SK-N-SH (cell line): Measurements from ENCODE around the gene PDZD2.

ENCODE experiments used
- EP300 ChIP-seq, 2 experiments: IDR thresholded peaks; 2 replicates each; pipeline versions ENCODE4 v1.4.0 to v1.6.1; 2012; ENCODE audit warnings: borderline replicate concordance in 1 of 2, low read depth in 1 of 2, low read length in 1 of 2
- EZH2phosphoT487 ChIP-seq: fragments of 200-600 bp; sonication (generic); IDR thresholded peaks from 2 replicates; pipeline ENCODE4 v1.6.1; 2017; ENCODE audit warnings: low read depth, mixed run types, mild to moderate bottlenecking, antibody characterized with exemption, moderate library complexity, borderline replicate concordance
- GABPA ChIP-seq: IDR thresholded peaks from 2 replicates; pipeline ENCODE4 v1.4.0; 2012; ENCODE audit warnings: low read depth, mild to moderate bottlenecking
- RAD21 ChIP-seq: IDR thresholded peaks from 2 replicates; pipeline ENCODE4 v1.6.1; 2012; ENCODE audit warnings: mild to moderate bottlenecking, low read length
- TCF12 ChIP-seq: IDR thresholded peaks from 2 replicates; pipeline ENCODE4 v1.4.0; 2012
- TF ChIP-seq, protein P1 (sequence below): fragments of 200-600 bp; sonication (generic); IDR thresholded peaks from 2 replicates; pipeline ENCODE4 v1.6.1; 2017; ENCODE audit warnings: antibody characterized with exemption, mild to moderate bottlenecking, moderate library complexity
- TF ChIP-seq, protein P2 (sequence below): IDR thresholded peaks from 2 replicates; pipeline ENCODE4; 2012

GRCh38 chr5:32020271-32020670 lies 381.3 kb downstream of the PDZD2 start:
- TF ChIP-seq RAD21, result no peak
- TF ChIP-seq, protein P1, sequence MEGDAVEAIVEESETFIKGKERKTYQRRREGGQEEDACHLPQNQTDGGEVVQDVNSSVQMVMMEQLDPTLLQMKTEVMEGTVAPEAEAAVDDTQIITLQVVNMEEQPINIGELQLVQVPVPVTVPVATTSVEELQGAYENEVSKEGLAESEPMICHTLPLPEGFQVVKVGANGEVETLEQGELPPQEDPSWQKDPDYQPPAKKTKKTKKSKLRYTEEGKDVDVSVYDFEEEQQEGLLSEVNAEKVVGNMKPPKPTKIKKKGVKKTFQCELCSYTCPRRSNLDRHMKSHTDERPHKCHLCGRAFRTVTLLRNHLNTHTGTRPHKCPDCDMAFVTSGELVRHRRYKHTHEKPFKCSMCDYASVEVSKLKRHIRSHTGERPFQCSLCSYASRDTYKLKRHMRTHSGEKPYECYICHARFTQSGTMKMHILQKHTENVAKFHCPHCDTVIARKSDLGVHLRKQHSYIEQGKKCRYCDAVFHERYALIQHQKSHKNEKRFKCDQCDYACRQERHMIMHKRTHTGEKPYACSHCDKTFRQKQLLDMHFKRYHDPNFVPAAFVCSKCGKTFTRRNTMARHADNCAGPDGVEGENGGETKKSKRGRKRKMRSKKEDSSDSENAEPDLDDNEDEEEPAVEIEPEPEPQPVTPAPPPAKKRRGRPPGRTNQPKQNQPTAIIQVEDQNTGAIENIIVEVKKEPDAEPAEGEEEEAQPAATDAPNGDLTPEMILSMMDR, result no peak
- TF ChIP-seq, protein P2, sequence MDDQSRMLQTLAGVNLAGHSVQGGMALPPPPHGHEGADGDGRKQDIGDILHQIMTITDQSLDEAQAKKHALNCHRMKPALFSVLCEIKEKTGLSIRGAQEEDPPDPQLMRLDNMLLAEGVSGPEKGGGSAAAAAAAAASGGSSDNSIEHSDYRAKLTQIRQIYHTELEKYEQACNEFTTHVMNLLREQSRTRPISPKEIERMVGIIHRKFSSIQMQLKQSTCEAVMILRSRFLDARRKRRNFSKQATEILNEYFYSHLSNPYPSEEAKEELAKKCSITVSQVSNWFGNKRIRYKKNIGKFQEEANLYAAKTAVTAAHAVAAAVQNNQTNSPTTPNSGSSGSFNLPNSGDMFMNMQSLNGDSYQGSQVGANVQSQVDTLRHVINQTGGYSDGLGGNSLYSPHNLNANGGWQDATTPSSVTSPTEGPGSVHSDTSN, result no peak
- TF ChIP-seq EZH2phosphoT487, result no peak
- TF ChIP-seq GABPA, result no peak
- TF ChIP-seq TCF12, result no peak
- no peak for TF ChIP-seq EP300 (IDR thresholded peaks at IDR 0.05; ENCODE audit: borderline replicate concordance in 1 of 2, low read depth in 1 of 2, low read length in 1 of 2)
